GM19455 (cell line): ENCODE data around the gene TBC1D30.

Experiments used
- ATAC-seq: cut with Tn5 transposase; IDR thresholded peaks from one replicate; pipeline ENCODE4 v1.9.1; 2021; ENCODE audit not compliant: unreplicated experiment

Gene TBC1D30

DNA sequence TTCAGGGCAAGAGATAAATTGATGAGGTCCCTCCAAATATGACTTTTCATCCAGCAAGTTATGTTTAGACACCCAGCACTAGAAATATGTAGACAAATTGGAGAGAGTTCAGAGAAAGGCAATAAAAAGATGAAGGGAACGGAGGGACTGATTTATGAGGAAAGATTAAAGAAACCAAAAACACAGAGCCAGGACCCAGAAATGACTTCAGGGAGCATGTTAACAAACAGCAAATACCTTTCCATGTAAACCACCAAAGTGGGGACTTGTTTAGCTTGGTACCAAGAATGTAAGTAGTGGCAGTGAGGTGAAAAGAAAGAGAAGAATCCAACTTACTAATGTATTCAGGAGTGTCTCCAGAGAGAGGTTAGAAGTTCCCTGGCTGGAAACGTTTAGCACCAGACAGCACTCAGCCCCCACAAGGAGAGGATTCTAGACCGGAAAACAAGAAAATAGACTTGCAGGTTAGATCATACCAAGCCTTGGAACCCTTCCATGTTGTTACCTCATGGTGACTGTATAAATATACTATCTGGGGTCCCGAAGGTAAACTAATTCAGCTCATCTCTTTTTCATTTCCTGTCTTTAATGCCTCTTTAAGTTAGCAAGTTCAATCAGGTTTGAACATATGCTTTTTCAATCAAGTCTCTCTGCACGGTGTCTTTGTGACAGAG, 79.2 kb downstream of the TBC1D30 start:
- no peak for ATAC-seq

DNA sequence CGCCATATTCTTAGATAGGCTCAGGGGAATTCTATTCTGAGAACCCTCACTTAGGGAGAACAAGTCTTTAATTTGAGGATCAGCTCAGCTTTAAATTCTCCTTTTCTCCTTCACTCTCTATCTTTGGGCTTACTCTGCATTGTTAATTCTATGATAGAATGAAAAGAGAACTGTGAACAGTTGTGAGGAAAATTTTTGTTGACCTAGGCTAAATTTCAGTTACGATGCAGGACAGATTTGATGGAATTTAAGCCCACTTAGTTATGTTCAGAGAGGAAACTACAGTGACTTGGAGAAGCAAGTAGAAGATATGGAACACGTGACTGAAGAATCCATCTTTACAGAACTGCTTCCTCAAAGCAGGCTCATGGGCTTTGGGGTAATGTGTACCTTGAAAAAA, 82.7 kb downstream of the TBC1D30 start:
- no peak for ATAC-seq

DNA sequence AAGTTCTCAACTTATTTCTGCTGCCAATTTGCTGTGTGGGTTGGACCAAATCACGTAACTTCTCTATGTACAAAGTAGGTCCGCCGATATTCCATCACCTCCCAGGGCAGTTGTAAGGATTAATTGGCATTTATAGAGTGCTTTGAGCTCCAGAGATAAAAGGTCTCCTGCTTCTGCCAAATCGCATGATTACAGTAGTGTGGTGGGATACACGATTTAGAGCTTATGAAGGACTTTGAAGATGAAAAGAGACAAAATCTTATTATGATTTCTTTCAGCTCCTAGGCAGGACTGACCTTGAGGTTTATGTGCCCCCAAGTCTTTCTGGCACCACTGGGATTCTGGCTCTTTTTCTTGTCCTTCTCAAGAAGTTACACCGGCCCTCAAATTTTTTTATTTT, 84.7 kb downstream of the TBC1D30 start:
- no peak for ATAC-seq

DNA sequence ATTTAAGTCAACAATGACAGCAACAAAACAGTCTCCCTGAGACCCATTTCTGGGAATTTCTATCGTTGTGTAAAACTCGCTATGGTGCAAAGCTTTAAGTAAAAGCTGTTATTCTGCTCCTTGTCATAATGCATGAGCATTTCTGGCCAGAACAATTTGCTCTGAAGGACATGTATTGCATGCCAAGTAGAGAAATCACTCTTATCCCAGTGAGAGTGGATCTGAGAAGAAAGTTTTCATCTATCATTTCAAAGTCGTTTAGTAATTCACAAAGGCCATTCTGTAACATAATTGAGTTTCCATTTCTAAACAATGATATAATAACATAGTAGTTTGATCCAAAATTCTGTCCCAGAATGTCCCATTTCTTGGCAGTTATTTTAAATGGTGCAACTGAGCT, 86.6 kb downstream of the TBC1D30 start:
- no peak for ATAC-seq

DNA sequence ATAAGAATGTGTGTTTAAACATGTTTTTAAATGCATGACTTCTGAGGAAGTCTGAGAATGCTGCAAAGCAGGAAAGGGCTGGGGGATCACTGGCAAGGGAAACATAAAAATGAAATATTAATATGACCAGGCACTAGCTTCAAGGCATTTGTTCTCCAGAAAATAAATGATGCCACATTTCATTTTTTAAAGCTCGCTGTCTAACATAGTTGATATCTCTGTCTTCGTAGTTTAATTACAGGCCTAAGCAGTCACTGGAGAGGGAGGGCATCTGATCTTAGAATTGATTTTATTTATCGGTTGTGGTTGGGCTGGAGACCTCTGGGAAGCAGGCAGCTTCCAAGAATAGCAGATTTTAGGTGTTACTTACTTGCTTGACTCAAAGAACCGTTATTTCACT, 87.5 kb downstream of the TBC1D30 start:
- ATAC-seq: no peak

DNA sequence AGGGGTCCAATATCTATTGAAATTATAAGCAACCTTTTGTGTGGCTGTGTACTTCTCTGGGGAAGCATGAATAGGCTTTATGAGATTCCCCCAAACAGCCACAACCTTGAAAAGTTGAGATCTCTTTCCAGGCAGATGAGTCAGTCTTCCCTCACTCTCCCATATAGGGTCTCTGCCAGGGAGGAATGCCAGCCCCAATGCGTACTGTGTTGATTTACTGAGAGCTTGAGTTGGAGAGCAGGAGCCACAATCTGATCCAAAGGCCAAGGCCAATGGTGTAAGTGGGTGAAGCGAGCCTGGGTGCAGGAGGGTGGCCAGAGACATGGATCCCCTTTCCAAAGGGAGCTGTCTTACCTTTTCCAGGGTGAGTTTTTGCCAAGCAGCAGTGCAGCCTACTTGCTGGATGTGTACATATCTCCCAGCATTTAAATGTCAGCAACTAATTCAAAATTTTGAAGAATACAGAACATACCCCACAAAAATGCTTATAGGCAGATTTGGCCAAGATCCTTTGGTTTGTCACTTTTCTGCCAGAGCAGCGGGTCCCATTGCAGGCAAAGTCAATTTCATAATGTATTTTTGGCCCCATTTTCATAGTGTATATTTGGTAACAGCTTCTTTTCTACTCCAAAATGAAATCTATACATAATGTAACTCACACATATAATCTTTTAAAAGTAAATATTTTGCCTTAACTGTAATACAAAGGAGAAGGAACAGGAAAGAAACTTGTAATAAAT, 88.2 kb downstream of the TBC1D30 start:
- no peak for ATAC-seq

DNA sequence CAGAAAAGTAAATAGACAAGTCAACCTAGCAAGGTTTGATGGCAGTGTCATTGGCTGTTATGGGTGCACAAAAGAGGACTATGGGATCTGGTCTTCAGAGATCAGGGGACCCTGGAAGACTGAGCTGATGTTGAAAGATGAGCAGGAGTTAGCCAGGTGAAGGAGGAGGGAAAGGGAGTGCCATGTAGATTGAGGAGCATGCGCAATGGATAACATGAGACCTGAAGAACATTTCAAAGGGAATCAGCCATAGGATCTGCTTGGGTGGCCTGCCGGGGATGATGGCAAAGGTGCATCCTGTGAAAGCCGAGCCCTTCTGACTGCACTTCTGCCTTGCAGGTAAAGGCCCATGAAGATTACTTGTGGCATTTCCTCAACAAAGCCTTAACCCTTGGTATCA, 90.8 kb downstream of the TBC1D30 start:
- ATAC-seq: no peak

DNA sequence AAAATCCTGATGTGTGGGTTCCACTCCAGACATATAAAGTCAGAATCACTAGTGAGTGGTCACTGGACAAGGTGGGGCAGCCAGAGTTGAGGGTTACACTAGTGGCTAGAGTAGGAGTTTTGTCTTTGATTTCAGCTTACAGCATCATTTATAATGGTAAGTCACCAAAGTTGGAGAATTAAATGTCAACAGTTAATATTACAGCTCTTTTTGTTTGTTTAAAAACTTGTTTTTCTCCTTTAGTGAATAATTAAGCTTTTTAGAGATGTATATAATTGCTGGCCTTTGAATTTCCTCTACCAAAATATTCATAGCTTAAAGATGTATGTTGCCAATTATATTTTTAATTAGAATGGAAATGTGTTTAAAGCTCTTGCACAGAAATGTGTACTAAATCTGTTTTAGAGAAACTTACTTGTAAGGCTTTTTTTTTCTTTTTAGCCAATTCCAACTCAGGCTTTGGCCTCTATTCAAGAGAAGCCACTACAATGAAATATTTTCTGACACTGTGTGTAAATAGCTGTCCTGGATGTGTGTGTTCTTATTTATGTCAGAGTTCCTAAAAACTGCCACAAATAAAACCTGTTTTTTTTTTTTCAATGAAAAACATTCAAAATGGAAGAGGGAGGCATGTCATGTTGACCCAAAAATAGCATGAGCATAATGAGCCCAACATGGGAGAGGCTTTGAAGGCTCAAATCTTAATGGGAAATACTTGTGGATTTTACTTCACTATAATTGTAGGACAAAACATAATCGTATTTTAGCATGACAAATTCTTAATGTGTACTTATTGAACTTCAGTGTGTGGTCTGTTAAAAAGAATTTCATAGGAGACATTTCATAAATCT, 92.2 kb downstream of the TBC1D30 start:
- no peak for ATAC-seq

DNA sequence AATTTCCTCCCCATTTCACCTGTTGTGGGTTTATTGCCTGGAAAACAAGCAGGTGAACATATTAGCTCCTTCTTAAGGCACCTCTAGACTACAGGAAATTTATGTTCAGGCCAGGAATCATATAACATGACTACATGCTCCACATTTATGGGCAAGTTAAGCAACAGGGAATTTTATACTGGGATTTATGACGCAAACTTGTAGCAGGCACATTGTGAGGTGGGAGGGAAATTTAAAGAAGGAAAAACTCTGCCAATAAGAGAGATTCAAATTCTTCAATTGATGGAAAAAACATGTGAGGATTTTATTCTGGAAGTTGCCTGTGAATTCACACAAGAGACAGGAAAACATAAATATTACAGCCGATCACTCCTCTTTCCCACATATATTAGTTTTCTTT, 93.9 kb downstream of the TBC1D30 start:
- no peak for ATAC-seq

DNA sequence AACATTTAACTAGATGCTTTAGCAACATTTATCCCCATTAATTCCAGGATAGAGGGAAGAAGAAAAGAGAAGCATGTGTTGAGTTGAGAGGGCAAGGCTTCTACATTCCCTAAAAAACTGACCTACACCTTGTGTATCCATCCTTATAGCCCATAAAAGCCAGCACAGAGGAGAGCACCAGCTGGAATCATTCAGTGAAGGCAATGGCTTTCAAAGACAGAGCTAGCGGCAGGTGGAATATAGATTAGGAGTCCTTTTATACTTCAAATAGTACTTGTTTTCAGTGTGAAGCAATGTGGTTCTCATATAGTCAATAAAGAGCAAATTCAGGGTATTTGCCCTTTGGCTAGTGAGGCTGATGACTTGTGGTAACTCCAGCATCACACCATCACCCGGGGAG, 94.4 kb downstream of the TBC1D30 start:
- ATAC-seq: no peak

DNA sequence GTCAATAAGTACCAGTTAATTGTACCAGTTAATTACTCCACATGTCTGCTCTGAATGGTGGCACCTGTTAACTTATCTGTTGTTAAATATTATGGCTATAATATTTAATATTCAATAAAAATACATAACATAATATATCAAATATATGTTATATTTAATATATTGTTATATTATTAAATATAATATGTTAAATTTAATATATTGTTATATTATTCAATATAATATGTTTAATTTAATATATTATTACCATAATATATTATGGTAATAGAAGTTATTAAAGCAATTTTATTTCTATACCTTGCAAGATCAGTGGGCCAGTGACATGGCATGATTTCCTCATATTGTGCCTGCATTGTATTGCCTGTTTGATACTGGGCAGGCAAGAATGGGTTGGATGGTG, 98.4 kb downstream of the TBC1D30 start:
- ATAC-seq: no peak

DNA sequence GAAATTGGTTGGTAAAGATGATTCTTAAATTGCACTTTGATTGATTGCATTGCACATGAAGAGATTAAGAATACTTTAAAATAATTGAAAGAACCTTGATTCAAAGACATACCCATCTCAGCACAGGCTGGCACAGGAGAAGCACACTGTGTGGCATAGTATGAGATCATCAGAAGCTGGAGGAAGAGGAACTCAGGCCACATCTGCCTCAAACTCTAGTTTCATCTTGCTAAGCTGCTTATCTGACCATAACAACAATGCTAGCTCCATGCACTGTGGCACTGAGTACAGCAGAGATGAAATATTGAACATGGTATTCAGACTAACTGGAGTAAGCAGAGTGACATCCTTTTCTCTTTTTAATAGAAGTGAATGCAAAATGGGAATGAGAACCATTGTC, 99.1 kb downstream of the TBC1D30 start:
- ATAC-seq: no peak
